KMS-11 (cell line): ENCODE data around the gene ADM5.

Source experiments
- H2AFZ ChIP-seq: fragments of 200-600 bp; sonication (generic); 2 replicates; pipeline ENCODE4 v1.6.1; 2016; ENCODE audit warnings: antibody characterized with exemption, mixed run types, low read depth
- H3K27ac ChIP-seq: fragments of 200-600 bp; sonication (generic); 2 replicates; pipeline ENCODE4 v1.6.1; 2016; ENCODE audit warnings: mild to moderate bottlenecking, mixed run types
- H3K27me3 ChIP-seq: fragments of 200-600 bp; sonication (generic); 2 replicates; pipeline ENCODE4 v1.6.1; 2017; ENCODE audit warnings: mild to moderate bottlenecking, low read depth, mixed run types, moderate library complexity; ENCODE audit not compliant: insufficient read depth
- H3K36me3 ChIP-seq: fragments of 200-600 bp; sonication (generic); 2 replicates; pipeline ENCODE4 v1.6.1; 2017; ENCODE audit warnings: mild to moderate bottlenecking, mixed run types; ENCODE audit not compliant: insufficient read depth
- H3K4me1 ChIP-seq: fragments of 200-600 bp; sonication (generic); 2 replicates; pipeline ENCODE4 v1.6.1; 2016; ENCODE audit warnings: mild to moderate bottlenecking, low read depth, mixed run types; ENCODE audit not compliant: poor library complexity, severe bottlenecking
- H3K4me2 ChIP-seq: fragments of 200-600 bp; sonication (generic); 2 replicates; pipeline ENCODE4 v1.7.0; 2016; ENCODE audit warnings: mild to moderate bottlenecking, mixed run types
- H3K4me3 ChIP-seq: fragments of 200-600 bp; sonication (generic); IDR thresholded peaks from 2 replicates; pipeline ENCODE4 v1.6.1; 2017; ENCODE audit warnings: low read depth, low read length, mixed read lengths; ENCODE audit not compliant: insufficient read depth
- H3K79me2 ChIP-seq: fragments of 200-600 bp; sonication (generic); 2 replicates; pipeline ENCODE4 v1.6.1; 2016; ENCODE audit warnings: low read depth, mixed run types; ENCODE audit not compliant: insufficient read depth
- H3K9ac ChIP-seq: fragments of 200-600 bp; sonication (generic); 2 replicates; pipeline ENCODE4 v1.6.1; 2016; ENCODE audit warnings: mild to moderate bottlenecking, mixed run types
- H4K20me1 ChIP-seq: fragments of 200-600 bp; sonication (generic); 2 replicates; pipeline ENCODE4 v1.6.1; 2016; ENCODE audit warnings: mild to moderate bottlenecking, mixed run types; ENCODE audit not compliant: insufficient read depth
- CTCF ChIP-seq: fragments of 200-600 bp; sonication (generic); conservative IDR thresholded peaks from 2 replicates; pipeline ENCODE4 v1.6.1; 2017; ENCODE audit warnings: low read depth, mild to moderate bottlenecking, antibody characterized with exemption, low read length, moderate library complexity, mixed read lengths

ADM5 gene

GRCh38 chr19:49662011-49662410 is 27.4 kb upstream of the ADM5 start:
- Histone ChIP-seq H4K20me1 (no peaks in the 10 kb centered on the region), H3K79me2 (peaks cover 22% of the 10 kb centered on the region), H3K4me2 (peak overlapping the region; percentile 75; the same call in 1 of the 2 replicates), H3K4me1 (peaks cover 19% of the 10 kb centered on the region), H3K27ac (peak overlapping the region; percentile 86; the same call in 1 of the 2 replicates), H3K36me3 (no peaks in the 10 kb centered on the region), H2AFZ (no peak overlapping the region), H3K4me3 (no peak overlapping the region), H3K9ac (no peak overlapping the region), H3K27me3 (no peaks in the 10 kb centered on the region)
- TF ChIP-seq CTCF: no peak

- TF ChIP-seq CTCF: no peak
- peak overlapping the region; percentile 41; the same call in 1 of the 2 replicates for H3K9ac ChIP-seq
Observed at GRCh38 chr19:49663224-49663623, 26.2 kb upstream of the ADM5 start.

GRCh38 chr19:49664171-49665035 is 25.0 kb upstream of the ADM5 start:
- Histone ChIP-seq H3K36me3 (no peaks in the 10 kb centered on the region), H3K27ac (peak overlapping the region; percentile 86), H3K4me1 (peaks cover 24% of the 10 kb centered on the region), H3K9ac (peak overlapping the region; percentile 41; the same call in 1 of the 2 replicates), H2AFZ (peak overlapping the region; percentile 20; the same call in 1 of the 2 replicates), H4K20me1 (no peaks in the 10 kb centered on the region), H3K79me2 (peaks cover 31% of the 10 kb centered on the region), H3K27me3 (no peaks in the 10 kb centered on the region), H3K4me2 (peak overlapping the region; percentile 75), H3K4me3 (no peak overlapping the region)
- no peak; the same call in 1 of the 2 replicates for TF ChIP-seq CTCF

More at GRCh38 chr19:49663224-49663623, 26.2 kb upstream of the ADM5 start:
- Histone ChIP-seq H3K36me3 (no peaks in the 10 kb centered on the region), H3K79me2 (peaks cover 31% of the 10 kb centered on the region), H3K4me2 (peak overlapping the region; percentile 75), H3K27ac (peak overlapping the region; percentile 86), H3K4me1 (peaks cover 24% of the 10 kb centered on the region), H3K27me3 (no peaks in the 10 kb centered on the region), H4K20me1 (no peaks in the 10 kb centered on the region), H3K4me3 (no peak overlapping the region), H2AFZ (no peak overlapping the region)

- TF ChIP-seq CTCF: no peak
- H4K20me1 ChIP-seq: no peaks in the 10 kb centered on the region
- H3K27ac ChIP-seq: peak overlapping the region; percentile 86
- peak overlapping the region; percentile 41; the same call in 1 of the 2 replicates for H3K9ac ChIP-seq
- H2AFZ ChIP-seq: peak overlapping the region; percentile 59; the same call in 1 of the 2 replicates
- H3K4me1 ChIP-seq: peaks cover 24% of the 10 kb centered on the region
- H3K27me3 ChIP-seq: no peaks in the 10 kb centered on the region
- no peak overlapping the region for H3K4me3 ChIP-seq
- H3K79me2 ChIP-seq: peaks cover 31% of the 10 kb centered on the region
- peak overlapping the region; percentile 75 for H3K4me2 ChIP-seq
- no peaks in the 10 kb centered on the region for H3K36me3 ChIP-seq
Observed at GRCh38 chr19:49665036-49665350, 24.4 kb upstream of the ADM5 start.
